ENCODE data around the gene POM121L12.

DNA sequence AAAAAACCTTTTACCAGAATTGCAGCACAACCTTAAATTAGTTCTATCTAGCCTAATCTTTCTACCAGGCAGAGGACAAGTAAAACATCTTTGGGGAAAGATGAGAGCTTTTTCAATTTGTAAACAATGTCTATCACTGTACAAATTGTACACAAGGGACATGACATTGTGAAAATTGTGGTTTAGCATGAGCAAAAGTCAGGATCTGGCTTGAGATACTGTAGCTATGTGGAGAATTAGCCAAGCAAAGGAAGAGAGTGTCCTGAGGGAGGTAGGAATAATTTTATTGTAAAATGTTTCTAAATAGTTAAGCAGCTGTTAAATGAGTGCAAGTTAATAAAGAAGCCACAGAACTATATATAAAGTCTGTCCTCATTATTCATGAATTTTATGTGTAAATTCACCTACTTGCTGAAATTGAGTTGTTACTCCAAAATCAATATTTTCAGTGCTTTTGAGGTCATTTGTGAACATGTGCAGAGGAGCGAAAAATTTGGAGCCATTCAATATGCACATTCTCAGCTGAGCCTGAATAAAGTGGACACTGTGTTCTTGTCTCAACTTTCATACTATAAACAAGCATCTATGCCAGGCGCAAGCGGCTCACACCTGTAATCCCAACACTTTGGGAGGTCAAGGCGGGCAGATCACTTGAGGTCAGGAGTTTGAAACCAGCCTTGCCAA lies 42.8 kb upstream of the POM121L12 start:
- TF ChIP-seq, protein P1, sequence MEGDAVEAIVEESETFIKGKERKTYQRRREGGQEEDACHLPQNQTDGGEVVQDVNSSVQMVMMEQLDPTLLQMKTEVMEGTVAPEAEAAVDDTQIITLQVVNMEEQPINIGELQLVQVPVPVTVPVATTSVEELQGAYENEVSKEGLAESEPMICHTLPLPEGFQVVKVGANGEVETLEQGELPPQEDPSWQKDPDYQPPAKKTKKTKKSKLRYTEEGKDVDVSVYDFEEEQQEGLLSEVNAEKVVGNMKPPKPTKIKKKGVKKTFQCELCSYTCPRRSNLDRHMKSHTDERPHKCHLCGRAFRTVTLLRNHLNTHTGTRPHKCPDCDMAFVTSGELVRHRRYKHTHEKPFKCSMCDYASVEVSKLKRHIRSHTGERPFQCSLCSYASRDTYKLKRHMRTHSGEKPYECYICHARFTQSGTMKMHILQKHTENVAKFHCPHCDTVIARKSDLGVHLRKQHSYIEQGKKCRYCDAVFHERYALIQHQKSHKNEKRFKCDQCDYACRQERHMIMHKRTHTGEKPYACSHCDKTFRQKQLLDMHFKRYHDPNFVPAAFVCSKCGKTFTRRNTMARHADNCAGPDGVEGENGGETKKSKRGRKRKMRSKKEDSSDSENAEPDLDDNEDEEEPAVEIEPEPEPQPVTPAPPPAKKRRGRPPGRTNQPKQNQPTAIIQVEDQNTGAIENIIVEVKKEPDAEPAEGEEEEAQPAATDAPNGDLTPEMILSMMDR (IDR thresholded peaks at IDR 0.05; ENCODE audit: low read depth, low read length) = no peak
- TF ChIP-seq EZH2phosphoT487 (IDR thresholded peaks at IDR 0.05; ENCODE audit: low read depth) = no peak

Measured in OCI-LY3 (cell line).